GM21825 (cell line): Measurements from ENCODE around the gene FARS2.

ENCODE experiments used
- ATAC-seq: cut with Tn5 transposase; IDR thresholded peaks from one replicate; pipeline ENCODE4 v1.9.1; 2021; ENCODE audit warnings: mild to moderate bottlenecking, moderate library complexity; ENCODE audit not compliant: unreplicated experiment

The FARS2 gene

GRCh38 chr6:5817869-5818268, 556.6 kb downstream of the FARS2 start:
- ATAC-seq: no peak

GRCh38 chr6:5818959-5819358, 557.6 kb downstream of the FARS2 start:
- no peak for ATAC-seq
